Mucosa of gallbladder (tissue), 1 donor: ENCODE results near the gene SPACA6. TPM values are rescaled to one million over a fixed set of nuclear protein-coding genes. Genes with fewer than 3 reads are reported as not detected.
"Not testable (repeated sequence)": the region's sequence is repeated elsewhere in the genome, so short reads cannot be mapped to it uniquely, and the experiment has no call there.

Experiments
- DNase-seq: peaks from one replicate; pipeline ENCODE4 v3.0.0-alpha.2; 2020; ENCODE audit warnings: low spot score
- total RNA-seq: library from RNA; stranded (reverse); gene quantifications from one replicate; pipeline ENCODE4 v1.2.1, GENCODE V29; 2021
- donor health status: DM: no; HTN: no; CAD: no.

SPACA6 gene
- total RNA-seq, 1 donor from 2014 or later, result 29.3 TPM

- DNase-seq, result no peak
Measured at GRCh38 chr19:51737924-51738323, 44.8 kb downstream of the SPACA6 start.

GRCh38 chr19:51738523-51738922, 45.4 kb downstream of the SPACA6 start:
- not testable (repeated sequence) for DNase-seq

- no peak for DNase-seq
Measured at GRCh38 chr19:51739466-51740213, 46.5 kb downstream of the SPACA6 start.

GRCh38 chr19:51740356-51740755, 47.2 kb downstream of the SPACA6 start:
- no peak for DNase-seq

- DNase-seq, result no peak
Measured at GRCh38 chr19:51742789-51743188, 49.7 kb downstream of the SPACA6 start.

GRCh38 chr19:51743405-51743804, 50.3 kb downstream of the SPACA6 start:
- no peak for DNase-seq

GRCh38 chr19:51746731-51747130, 53.6 kb downstream of the SPACA6 start:
- DNase-seq, result no peak

- no peak for DNase-seq
Measured at GRCh38 chr19:51749979-51750378, 56.8 kb downstream of the SPACA6 start.

- no peak for DNase-seq
Measured at GRCh38 chr19:51750400-51751094, 57.4 kb downstream of the SPACA6 start.

- DNase-seq, result no peak
Measured at GRCh38 chr19:51751655-51752054, 58.5 kb downstream of the SPACA6 start, which contains the start of gene FPR1. Gene FPR1 (minus strand): TSS chr19:51751878. CDS start chr19:51746994, 4,884 bp downstream.

GRCh38 chr19:51754109-51754508, 61.0 kb downstream of the SPACA6 start:
- no peak for DNase-seq

- DNase-seq, result no peak
Measured at GRCh38 chr19:51754770-51755169, 61.6 kb downstream of the SPACA6 start.

Other genes with a start within 250 kb of the SPACA6 start
- 11.0 TPM for gene SIGLEC8, start 234.9 kb upstream of the SPACA6 start, total RNA-seq
- not detected for gene CEACAM18, start 214.8 kb upstream of the SPACA6 start, total RNA-seq
- gene SIGLEC12, start 191.5 kb upstream of the SPACA6 start, total RNA-seq, result 0.43 TPM
- gene SIGLEC6, start 161.7 kb upstream of the SPACA6 start, total RNA-seq, result 5.1 TPM
- gene ZNF175, start 122.0 kb upstream of the SPACA6 start, total RNA-seq, result 9.4 TPM
- 1.1 TPM for gene SIGLEC5, start 62.9 kb upstream of the SPACA6 start, total RNA-seq
- 5.9 TPM for gene SIGLEC14, start 46.5 kb upstream of the SPACA6 start, total RNA-seq
- 0.12 TPM for gene HAS1, start 30.7 kb downstream of the SPACA6 start, total RNA-seq
- gene FPR1, start 58.5 kb downstream of the SPACA6 start, total RNA-seq, result 9.3 TPM
- not detected for gene FPR2, start 67.8 kb downstream of the SPACA6 start, total RNA-seq
- 7.0 TPM for gene FPR3, start 101.8 kb downstream of the SPACA6 start, total RNA-seq
- gene ZNF577, start 194.6 kb downstream of the SPACA6 start, total RNA-seq, result 16.8 TPM
- gene ZNF649, start 211.7 kb downstream of the SPACA6 start, total RNA-seq, result 13.9 TPM
- gene ZNF613, start 234.1 kb downstream of the SPACA6 start, total RNA-seq, result 7.9 TPM